ENCODE results near the gene RNF144B. TPM values are rescaled to one million over a fixed set of nuclear protein-coding genes. Genes with fewer than 3 reads are reported as not detected.
"Not testable (repeated sequence)": the region's sequence is repeated elsewhere in the genome, so short reads cannot be mapped to it uniquely, and the experiment has no call there.

The RNF144B gene
- total RNA-seq, 2 experiments from 2014 or later = 1.3 to 1.7 TPM

DNA sequence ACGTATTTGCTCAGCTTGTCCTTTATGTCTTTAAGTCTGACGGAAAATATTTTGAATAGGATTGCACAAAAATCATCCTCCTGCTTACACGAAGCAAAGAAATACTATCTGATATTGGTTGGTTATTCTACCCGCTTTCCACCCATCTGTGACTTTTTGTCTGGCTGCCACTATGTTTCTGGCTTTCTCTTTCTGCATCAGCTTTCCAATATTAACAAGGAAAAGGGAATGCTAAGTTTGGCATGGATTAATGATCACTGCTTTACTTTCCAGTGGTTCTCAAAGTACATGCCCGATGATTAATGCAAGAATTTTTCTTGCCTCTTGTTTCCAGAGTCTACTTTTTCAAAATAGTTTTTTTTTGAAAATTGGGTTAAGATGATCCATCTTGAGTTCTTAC is 57.0 kb downstream of the RNF144B start:
- Mint-ChIP-seq H3K4me3 (no peak overlapping the region), H3K27ac (no peak overlapping the region), H3K27me3 (no peaks in the 10 kb centered on the region), H3K4me1 (peaks cover 6% of the 10 kb centered on the region), H3K36me3 (ENCODE audit: low read depth) (no peaks in the 10 kb centered on the region), H3K9me3 (no peaks in the 10 kb centered on the region)
- ChIA-PET POLR2A (no interaction called here), CTCF (no interaction called here)
- no peak for DNase-seq

DNA sequence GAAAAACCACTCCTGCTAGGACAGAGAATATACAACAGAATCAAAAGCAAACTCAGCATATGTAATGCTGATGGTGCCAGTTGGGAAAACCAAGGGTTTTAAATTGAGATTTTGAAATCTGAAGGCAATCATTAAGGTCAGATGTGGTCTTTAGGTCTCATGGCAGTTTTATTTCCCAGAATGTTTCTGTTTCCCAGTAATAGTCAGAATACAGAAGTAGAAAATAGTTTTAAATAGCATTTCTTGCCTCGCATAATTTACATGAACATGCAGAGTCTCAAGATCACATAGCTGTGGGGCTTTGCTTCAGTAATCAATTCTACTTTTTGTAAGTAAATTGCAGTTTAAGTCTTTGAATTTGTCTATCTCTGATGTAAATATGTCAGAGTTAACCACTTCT is 58.1 kb downstream of the RNF144B start:
- no peaks in the 10 kb centered on the region for H3K4me1 Mint-ChIP-seq
- CTCF ChIA-PET = interaction anchor here (1.0 kb wide), 1 partner anchor 18 kb away, joined by 3 read pairs; no protein-coding TSS in a partner anchor

DNA sequence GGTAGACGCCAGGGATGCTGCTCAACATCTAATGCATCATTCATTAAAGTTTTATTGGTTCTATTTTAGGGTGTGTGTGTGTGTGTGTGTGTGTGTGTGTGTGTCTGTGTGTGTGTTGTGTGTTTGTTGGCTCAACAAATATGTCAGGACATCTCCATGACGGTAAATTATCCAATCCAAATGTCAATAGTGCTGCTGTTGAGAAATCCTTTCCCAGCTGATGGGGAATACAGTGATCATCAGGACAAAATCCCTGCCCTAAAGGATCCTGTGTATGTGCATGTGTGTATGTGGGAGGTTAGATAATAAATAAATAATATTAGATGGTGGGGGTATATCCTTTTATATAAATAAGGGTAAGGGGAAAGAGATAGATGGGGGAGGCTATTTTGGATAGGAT is 59.6 kb downstream of the RNF144B start:
- Mint-ChIP-seq H3K27ac (no peak overlapping the region), H3K4me3 (no peak overlapping the region), H3K36me3 (ENCODE audit: low read depth) (no peaks in the 10 kb centered on the region), H3K27me3 (no peaks in the 10 kb centered on the region), H3K4me1 (no peaks in the 10 kb centered on the region), H3K9me3 (no peaks in the 10 kb centered on the region)
- CTCF ChIA-PET = interaction anchor here (0.6 kb wide), 1 partner anchor 514 kb away, joined by 3 read pairs; no protein-coding TSS in a partner anchor
- POLR2A ChIA-PET = no interaction called here
- DNase-seq = no peak

More for the DNA sequence above, 58.1 kb downstream of the RNF144B start:
- Mint-ChIP-seq H3K4me3 (no peak overlapping the region), H3K9me3 (no peaks in the 10 kb centered on the region), H3K27me3 (no peaks in the 10 kb centered on the region), H3K27ac (no peak overlapping the region), H3K36me3 (ENCODE audit: low read depth) (no peaks in the 10 kb centered on the region)
- POLR2A ChIA-PET = no interaction called here
- no peak for DNase-seq

DNA sequence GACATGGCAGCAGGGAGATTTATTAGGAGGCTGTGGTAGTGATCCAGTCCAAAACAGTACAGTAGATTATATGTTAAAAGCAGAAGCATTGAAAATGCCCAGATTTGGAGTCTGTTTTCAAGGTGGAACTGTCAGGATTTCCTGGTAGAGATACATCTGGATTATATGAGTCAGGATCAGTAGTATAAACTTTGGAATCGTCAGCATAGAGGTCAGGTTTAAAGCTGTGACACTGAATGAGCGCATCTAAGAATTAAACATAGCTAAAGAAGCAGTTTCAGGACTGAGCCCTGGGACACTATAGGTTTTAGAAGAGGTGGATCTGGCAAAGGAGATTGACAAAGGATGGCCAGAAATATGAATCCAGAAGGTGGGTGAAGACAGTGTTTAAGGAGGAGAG is 60.4 kb downstream of the RNF144B start:
- no peaks in the 10 kb centered on the region for H3K27me3 Mint-ChIP-seq
- ChIA-PET POLR2A (no interaction called here), CTCF (no interaction called here)
- H3K4me1 Mint-ChIP-seq = no peaks in the 10 kb centered on the region
- no peaks in the 10 kb centered on the region for H3K9me3 Mint-ChIP-seq
- H3K4me3 Mint-ChIP-seq = no peak overlapping the region
- no peak for DNase-seq
- no peak overlapping the region for H3K27ac Mint-ChIP-seq
- H3K36me3 Mint-ChIP-seq (ENCODE audit: low read depth) = no peaks in the 10 kb centered on the region

DNA sequence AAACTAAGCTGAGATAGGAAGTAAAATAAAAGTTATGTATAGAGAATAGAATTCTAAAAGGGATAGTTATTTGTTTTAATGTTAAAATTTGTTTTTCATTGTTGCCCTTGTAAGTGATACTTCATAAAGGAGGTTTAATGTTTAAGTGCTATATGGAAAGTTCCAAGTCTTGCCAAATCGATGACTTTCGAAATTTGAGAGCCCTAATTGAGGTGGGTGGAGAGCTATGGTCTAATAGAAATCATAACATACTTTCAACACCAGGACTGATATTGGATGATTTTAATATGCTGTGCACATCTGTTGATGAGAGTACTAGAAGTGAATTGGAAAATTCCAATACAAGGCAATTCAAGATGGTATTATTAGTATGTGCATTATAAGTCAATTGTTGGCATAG is 64.6 kb downstream of the RNF144B start:
- no peak overlapping the region for H3K27ac Mint-ChIP-seq
- ChIA-PET POLR2A (no interaction called here), CTCF (no interaction called here)
- no peaks in the 10 kb centered on the region for H3K36me3 Mint-ChIP-seq (ENCODE audit: low read depth)
- H3K4me1 Mint-ChIP-seq = no peaks in the 10 kb centered on the region
- H3K27me3 Mint-ChIP-seq = no peaks in the 10 kb centered on the region
- no peak overlapping the region for H3K4me3 Mint-ChIP-seq
- H3K9me3 Mint-ChIP-seq = no peaks in the 10 kb centered on the region
- DNase-seq = no peak

DNA sequence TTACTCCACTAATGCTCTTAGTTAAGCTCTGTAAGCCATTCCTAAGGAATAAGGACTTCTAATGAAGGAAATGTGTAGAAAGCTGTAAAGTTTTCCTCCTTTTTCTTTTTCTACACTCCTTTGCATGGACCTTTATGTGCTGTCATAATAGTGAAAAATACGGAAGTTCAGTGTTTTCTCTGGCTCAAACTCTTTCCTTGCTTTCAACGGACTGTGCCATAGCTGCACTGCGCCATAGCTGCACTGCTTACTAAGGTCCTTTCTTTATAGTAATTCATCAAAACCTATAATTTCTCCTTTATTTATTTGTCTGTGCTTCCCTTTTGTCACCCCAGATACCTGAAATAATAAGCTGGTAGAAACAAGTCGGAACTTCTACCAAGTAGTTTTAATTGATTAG is 67.3 kb downstream of the RNF144B start:
- Mint-ChIP-seq H3K4me3 (no peak overlapping the region), H3K27ac (no peak overlapping the region), H3K9me3 (no peaks in the 10 kb centered on the region), H3K4me1 (no peaks in the 10 kb centered on the region), H3K36me3 (ENCODE audit: low read depth) (no peaks in the 10 kb centered on the region), H3K27me3 (no peaks in the 10 kb centered on the region)
- POLR2A ChIA-PET = no interaction called here
- DNase-seq = no peak
- CTCF ChIA-PET = no interaction called here

DNA sequence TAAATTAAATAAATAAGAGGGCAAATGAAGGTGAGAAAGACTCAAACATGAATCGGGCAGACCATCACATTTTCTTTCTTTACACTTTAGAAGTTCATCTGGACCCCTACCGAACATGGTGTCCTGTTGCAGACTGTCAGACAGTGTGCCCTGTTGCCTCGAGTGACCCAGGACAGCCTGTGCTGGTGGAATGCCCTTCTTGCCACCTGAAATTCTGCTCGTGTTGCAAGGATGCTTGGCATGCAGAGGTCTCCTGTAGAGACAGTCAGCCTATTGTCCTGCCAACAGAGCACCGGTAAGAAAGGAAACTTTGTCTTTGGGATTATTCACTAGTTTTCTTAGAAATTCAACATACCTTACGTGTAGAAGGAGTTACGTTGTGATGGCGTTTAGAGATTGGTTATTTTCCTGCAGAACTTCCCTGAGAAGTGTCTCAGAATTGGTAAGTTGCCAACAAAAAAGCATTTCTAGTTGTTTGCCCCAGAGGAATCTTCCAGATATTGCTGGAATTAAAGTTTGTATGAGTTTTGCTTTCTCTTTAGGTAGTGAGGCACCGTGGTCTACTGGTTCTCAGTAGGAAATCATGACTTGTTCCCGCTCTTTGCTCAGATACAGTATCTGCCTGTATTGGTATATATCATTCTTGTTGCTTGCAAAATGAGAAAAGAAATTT is 70.1 kb downstream of the RNF144B start:
- Mint-ChIP-seq H3K4me1 (no peaks in the 10 kb centered on the region), H3K36me3 (ENCODE audit: low read depth) (no peaks in the 10 kb centered on the region), H3K4me3 (no peak overlapping the region), H3K27ac (no peak overlapping the region), H3K27me3 (no peaks in the 10 kb centered on the region), H3K9me3 (peaks cover 3% of the 10 kb centered on the region)
- ChIA-PET POLR2A (no interaction called here), CTCF (no interaction called here)
- DNase-seq = no peak

DNA sequence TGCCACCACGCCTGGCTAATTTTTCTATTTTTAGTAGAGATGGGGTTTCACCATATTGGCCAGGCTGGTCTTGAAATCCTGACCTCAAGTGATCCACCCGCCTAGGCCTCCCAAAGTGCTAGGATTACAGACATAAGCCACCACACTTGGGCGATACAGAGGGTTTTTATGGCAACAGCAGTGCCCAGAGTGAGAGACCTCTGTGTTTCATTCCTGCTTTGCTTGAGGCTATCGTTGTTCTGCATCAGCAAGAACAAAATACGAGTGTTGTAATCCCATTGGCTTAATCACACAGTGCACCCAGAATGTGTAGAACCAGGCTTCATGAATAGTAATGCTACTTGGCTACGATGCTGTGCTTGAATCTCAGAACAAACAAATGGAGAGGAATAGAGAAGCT is 70.9 kb downstream of the RNF144B start:
- H3K36me3 Mint-ChIP-seq (ENCODE audit: low read depth); CTCF ChIA-PET; H3K27ac Mint-ChIP-seq; H3K27me3 Mint-ChIP-seq; H3K4me1 Mint-ChIP-seq; H3K4me3 Mint-ChIP-seq; POLR2A ChIA-PET; H3K9me3 Mint-ChIP-seq; DNase-seq: not testable (repeated sequence)

DNA sequence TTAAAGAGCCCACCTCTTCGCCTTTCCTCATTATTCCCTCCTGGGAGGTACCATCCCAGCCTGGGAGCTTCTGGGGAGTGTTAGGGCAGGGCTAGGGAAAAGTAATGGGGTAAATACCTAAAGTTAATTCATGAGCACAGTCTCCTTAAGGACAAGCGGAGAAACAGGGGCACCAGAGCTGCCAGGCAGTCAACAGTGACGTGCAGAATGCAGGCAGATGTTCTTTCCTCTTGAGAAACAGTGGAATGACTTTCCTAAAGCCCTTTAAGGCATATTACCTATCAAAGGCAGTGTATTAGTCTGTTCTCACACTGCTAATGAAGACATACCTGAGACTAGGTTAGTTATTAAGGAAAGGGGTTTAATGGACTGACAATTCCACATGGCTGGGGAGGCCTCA is 76.3 kb downstream of the RNF144B start:
- Mint-ChIP-seq H3K9me3 (peaks cover 3% of the 10 kb centered on the region), H3K4me3 (no peak overlapping the region), H3K27me3 (no peaks in the 10 kb centered on the region), H3K4me1 (no peaks in the 10 kb centered on the region), H3K36me3 (ENCODE audit: low read depth) (no peaks in the 10 kb centered on the region), H3K27ac (no peak overlapping the region)
- POLR2A ChIA-PET = no interaction called here
- CTCF ChIA-PET = interaction anchor here (0.7 kb wide), 1 partner anchor 18 kb away, joined by 3 read pairs; no protein-coding TSS in a partner anchor
- DNase-seq = no peak

DNA sequence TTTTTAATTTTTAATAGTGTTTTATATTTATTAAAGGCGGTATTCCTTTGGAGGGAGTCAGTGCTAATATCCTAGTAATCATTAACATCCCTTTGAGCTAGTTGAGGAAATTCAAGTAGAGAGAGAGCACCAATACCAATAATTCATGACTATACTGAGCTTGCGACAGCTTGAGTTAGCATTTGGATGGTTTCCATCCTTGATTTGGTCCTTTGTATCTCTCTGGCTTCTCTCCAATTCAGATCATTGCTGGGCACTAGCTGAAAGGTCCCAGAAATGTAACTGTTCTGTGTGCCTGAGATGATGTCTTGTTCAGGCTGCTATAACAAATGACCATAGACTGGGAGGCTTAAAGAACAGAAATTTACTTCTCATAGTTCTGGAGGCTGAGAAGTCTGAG is 77.0 kb downstream of the RNF144B start:
- Mint-ChIP-seq H3K4me1 (no peaks in the 10 kb centered on the region), H3K36me3 (ENCODE audit: low read depth) (no peaks in the 10 kb centered on the region), H3K4me3 (no peak overlapping the region), H3K9me3 (peaks cover 3% of the 10 kb centered on the region), H3K27me3 (no peaks in the 10 kb centered on the region), H3K27ac (no peak overlapping the region)
- CTCF ChIA-PET = no interaction called here
- no peak for DNase-seq
- POLR2A ChIA-PET = no interaction called here

DNA sequence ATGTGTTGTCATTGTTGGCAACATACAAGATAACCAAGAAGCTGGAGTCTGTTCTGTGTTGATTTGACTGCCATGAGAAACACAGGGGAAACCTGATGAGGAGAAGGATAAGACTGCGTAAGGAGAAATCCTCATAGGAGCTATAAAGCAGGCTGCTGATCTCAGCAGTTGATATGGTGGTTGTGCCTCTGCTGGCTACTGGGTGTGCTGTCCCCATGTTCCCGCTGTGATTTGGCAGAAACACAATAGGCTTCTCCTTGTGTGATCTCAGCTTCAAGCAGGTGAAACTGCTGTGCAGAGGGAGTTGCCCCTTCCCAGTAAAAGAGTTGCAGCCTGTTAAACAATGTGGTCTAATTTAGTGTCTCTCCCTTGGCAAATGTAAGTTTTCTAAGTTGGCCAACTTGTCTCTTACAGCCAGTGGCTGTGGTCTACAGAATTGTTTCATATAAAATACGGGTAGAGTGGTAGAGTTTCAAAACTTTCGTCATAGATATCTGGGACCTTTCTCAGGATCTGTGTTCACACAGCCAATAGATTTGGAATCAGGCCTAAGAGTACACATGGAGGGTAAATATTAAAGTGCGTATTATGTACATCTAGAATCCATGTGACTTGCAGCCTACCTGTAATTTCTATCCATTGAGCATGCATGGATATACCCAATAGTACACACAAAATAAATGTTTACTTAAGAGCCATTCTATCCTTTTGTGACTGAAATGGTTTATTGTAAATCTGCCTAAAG is 78.4 kb downstream of the RNF144B start:
- Mint-ChIP-seq H3K4me1 (no peaks in the 10 kb centered on the region), H3K36me3 (ENCODE audit: low read depth) (no peaks in the 10 kb centered on the region), H3K4me3 (no peak overlapping the region), H3K27ac (no peak overlapping the region), H3K9me3 (peaks cover 3% of the 10 kb centered on the region), H3K27me3 (no peaks in the 10 kb centered on the region)
- no peak for DNase-seq
- ChIA-PET POLR2A (no interaction called here), CTCF (no interaction called here)

DNA sequence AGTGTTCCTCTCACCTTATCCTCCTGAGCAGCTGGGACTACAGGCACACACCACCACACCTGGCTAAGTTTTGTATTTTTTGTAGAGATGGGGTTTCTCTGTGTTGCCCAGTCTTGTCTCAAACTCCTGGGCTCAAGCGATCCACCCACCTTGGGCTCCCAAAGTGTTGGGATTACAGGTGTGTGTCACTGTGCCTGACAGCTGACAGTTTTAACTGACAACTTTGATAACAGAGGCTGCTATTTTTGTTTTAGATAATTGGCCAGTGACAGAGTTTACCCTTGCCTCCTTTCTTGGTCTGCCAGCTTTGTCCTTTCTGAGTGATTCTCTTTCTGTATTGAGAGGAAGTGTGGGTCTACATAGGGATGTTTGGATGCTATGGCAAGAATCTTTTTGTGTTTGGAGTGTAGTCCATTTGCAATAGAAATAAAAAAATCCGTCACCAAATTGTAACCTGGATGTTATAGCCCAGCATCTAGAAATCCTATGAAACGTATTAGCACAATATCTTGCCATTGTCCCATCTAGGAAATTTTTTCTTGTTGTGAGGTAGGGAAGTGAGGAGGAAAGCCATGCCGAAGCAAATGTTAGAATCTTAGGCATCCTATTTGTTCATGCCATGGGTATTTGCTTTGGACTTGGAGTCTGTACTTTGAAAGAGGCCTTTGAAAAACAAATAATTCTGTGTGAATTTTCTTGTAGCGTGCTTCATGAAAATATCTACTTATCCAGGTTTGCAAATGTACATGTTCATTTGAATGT is 80.8 kb downstream of the RNF144B start:
- DNase-seq = no peak
- Mint-ChIP-seq H3K27me3 (no peaks in the 10 kb centered on the region), H3K9me3 (no peaks in the 10 kb centered on the region), H3K4me1 (no peaks in the 10 kb centered on the region), H3K4me3 (no peak overlapping the region), H3K36me3 (ENCODE audit: low read depth) (no peaks in the 10 kb centered on the region), H3K27ac (no peak overlapping the region)
- ChIA-PET POLR2A (interaction anchor here (0.6 kb wide), 1 partner anchor 15 kb away, joined by 3 read pairs; no protein-coding TSS in a partner anchor), CTCF (interaction anchor here (0.6 kb wide), 1 partner anchor 58 kb away, joined by 3 read pairs; no protein-coding TSS in a partner anchor)

DNA sequence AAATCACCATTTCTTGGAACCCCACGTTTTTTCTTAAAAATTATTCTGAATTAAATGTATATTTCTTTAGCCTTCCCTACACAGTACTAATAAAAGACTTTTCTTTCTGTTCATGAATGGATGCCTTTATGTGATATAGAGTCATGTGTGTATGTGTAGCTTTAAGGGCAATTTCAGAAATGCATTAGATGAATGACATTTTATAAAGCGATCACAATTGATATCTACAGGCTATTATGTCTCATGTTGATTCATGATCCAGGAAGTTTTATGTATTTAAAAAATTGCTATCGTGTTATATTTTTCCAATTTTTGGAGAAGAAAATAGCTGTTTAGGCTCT is 81.3 kb downstream of the RNF144B start:
- Mint-ChIP-seq H3K9me3 (no peaks in the 10 kb centered on the region), H3K4me3 (no peak overlapping the region), H3K27ac (no peak overlapping the region), H3K4me1 (no peaks in the 10 kb centered on the region), H3K27me3 (no peaks in the 10 kb centered on the region), H3K36me3 (ENCODE audit: low read depth) (no peaks in the 10 kb centered on the region)
- CTCF ChIA-PET = no interaction called here
- DNase-seq = no peak
- POLR2A ChIA-PET = no interaction called here
